Breast epithelium (tissue), 3 donors: ENCODE results near the gene CCDC152.

Experiments used
- CTCF ChIP-seq, 3 donors: fragments of 450-650 bp; IDR thresholded peaks; one replicate each; pipeline ENCODE4 v1.5.1; 2016 to 2017; ENCODE audit warnings: antibody characterized with exemption in 3 of 3, mild to moderate bottlenecking in 3 of 3, moderate library complexity in 3 of 3
- POLR2A ChIP-seq: fragments of 450-650 bp; IDR thresholded peaks from one replicate; pipeline ENCODE4 v1.6.1; 2016; ENCODE audit warnings: antibody characterized with exemption, mild to moderate bottlenecking, moderate library complexity
- POLR2AphosphoS5 ChIP-seq, 3 donors: sonication (generic); formaldehyde crosslinking; IDR thresholded peaks; one replicate each; pipeline ENCODE4 v1.6.1; 2017; ENCODE audit warnings: antibody characterized with exemption in 3 of 3

DNA sequence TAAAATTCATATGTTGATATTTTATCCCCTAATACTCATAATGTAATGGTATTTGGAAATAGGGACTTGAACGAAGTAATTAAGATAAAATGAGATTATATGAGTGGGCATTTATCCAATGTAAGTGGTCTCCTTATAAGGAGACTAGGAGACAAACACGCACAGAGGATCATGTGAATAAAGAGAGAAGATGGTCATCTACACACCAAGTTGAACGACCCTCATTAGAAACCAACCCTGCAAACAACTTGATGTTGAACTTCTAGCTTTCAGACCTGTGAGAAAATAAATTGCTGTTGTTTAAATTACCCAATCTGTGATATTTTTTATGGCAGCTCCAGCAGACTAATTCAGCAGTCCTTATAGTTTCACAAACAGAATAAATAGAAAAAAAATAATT, 82.6 kb downstream of the CCDC152 start:
- TF ChIP-seq POLR2A (no peak), CTCF (IDR thresholded peaks at IDR 0.05) (no peak), POLR2AphosphoS5 (IDR thresholded peaks at IDR 0.05) (no peak)
